Measurements from ENCODE around the gene C4BPB. TPM values are rescaled to one million over a fixed set of nuclear protein-coding genes. Genes with fewer than 3 reads are reported as not detected.

C4BPB gene
- total and polyA plus RNA-seq, 2 of the 13 experiments (the other 11 are each of a cell fraction or from before 2014, with no cell fraction given), result 155 to 266 TPM

GRCh38 chr1:207088701-207089626 is at the start of gene C4BPB (continued):
- TF ChIP-seq BCL6 (CRISPR knock-in tag; IDR thresholded peaks at IDR 0.05) (peak; percentile 94), ZNF446 (CRISPR knock-in tag; IDR thresholded peaks at IDR 0.05) (no peak), RARA (CRISPR knock-in tag; IDR thresholded peaks at IDR 0.05) (peak; percentile 96), ZNF142 (CRISPR knock-in tag; IDR thresholded peaks at IDR 0.05) (no peak), KMT2B (CRISPR knock-in tag; IDR thresholded peaks at IDR 0.05) (no peak; the same call in 1 of the 2 replicates), ZBTB26 (CRISPR knock-in tag; IDR thresholded peaks at IDR 0.05; ENCODE audit: borderline replicate concordance) (0 out of 2 replicates have a peak, but pooled peaks have one; percentile 22), SNAI1 (CRISPR knock-in tag; IDR thresholded peaks at IDR 0.05; ENCODE audit: borderline replicate concordance) (no peak), NAIF1 (CRISPR knock-in tag; IDR thresholded peaks at IDR 0.05; ENCODE audit: borderline replicate concordance) (peak; percentile 53; the same call in 1 of the 2 replicates), CERS6 (CRISPR knock-in tag; IDR thresholded peaks at IDR 0.05) (no peak), ZIK1 (CRISPR knock-in tag; IDR thresholded peaks at IDR 0.05; ENCODE audit: borderline replicate concordance, low read depth) (no peak), HMG20B (CRISPR knock-in tag; conservative IDR thresholded peaks at IDR 0.05) (no peak), RERE (CRISPR knock-in tag; IDR thresholded peaks at IDR 0.05; ENCODE audit: low read depth) (peak; percentile 85), NR1H2 (CRISPR knock-in tag; IDR thresholded peaks at IDR 0.05; ENCODE audit: borderline replicate concordance, low read depth) (no peak), ISL2 (CRISPR knock-in tag; IDR thresholded peaks at IDR 0.05) (peak; percentile 91), MAFF (IDR thresholded peaks at IDR 0.05; ENCODE audit: low read depth, low read length) (no peak)
